ENCODE results near the gene GAL3ST1.

DNA sequence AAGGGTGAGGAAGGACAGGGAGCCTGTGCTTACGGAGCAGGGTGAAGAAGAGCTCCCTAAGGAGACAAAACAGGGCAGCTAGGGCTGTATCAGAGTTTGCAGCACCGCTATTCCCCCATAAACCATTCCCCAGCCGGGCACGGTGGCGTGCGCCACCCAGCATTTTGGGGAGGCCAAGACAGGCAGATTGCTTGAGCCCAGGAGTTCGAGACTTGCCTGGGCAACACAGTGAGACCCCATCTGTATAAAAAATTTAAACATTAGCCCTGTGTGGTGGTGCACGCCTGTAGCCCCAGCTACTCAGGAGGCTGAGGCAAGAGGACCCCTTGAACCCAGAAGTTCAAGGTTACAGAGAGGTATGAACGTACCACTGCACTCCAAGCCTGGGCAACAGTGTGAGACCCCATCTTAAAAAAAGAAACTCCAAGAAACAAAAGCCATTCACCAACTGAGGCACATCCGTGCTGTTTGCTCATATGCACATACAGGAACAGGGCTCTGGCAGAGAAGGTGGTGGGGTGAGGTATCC is 4.7 kb downstream of the GAL3ST1 start:
- no peak for TF ChIP-seq POLR2A (IDR thresholded peaks at IDR 0.05)
- TF ChIP-seq, protein P1, sequence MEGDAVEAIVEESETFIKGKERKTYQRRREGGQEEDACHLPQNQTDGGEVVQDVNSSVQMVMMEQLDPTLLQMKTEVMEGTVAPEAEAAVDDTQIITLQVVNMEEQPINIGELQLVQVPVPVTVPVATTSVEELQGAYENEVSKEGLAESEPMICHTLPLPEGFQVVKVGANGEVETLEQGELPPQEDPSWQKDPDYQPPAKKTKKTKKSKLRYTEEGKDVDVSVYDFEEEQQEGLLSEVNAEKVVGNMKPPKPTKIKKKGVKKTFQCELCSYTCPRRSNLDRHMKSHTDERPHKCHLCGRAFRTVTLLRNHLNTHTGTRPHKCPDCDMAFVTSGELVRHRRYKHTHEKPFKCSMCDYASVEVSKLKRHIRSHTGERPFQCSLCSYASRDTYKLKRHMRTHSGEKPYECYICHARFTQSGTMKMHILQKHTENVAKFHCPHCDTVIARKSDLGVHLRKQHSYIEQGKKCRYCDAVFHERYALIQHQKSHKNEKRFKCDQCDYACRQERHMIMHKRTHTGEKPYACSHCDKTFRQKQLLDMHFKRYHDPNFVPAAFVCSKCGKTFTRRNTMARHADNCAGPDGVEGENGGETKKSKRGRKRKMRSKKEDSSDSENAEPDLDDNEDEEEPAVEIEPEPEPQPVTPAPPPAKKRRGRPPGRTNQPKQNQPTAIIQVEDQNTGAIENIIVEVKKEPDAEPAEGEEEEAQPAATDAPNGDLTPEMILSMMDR (IDR thresholded peaks at IDR 0.05): no peak
- no peak for TF ChIP-seq EP300 (IDR thresholded peaks at IDR 0.05; ENCODE audit: low read depth)

Measured in transverse colon (tissue), 3 donors.